H9 (cell line): ENCODE data around the gene LMCD1. TPM values are rescaled to one million over a fixed set of nuclear protein-coding genes. Genes with fewer than 3 reads are reported as not detected.
A peak's percentile ranks its signal among the peaks of the same experiment; 100 is the strongest.

Experiments used
- DNase-seq: peaks from one replicate; pipeline ENCODE4 v3.0.0-alpha.2; 2017
- H2AFZ ChIP-seq: one replicate; pipeline ENCODE4 v1.6.1; 2013; ENCODE audit warnings: mild to moderate bottlenecking, low read length, control low read depth, moderate library complexity
- H2AK5ac ChIP-seq: 2 replicates; pipeline ENCODE4 v1.6.1; 2013; ENCODE audit warnings: low read length, control low read depth, mixed read lengths; ENCODE audit not compliant: insufficient read length
- H2BK120ac ChIP-seq: one replicate; pipeline ENCODE4 v1.6.1; 2013; ENCODE audit warnings: low read depth, mild to moderate bottlenecking, low read length, control low read depth, inconsistent platforms; ENCODE audit not compliant: poor library complexity, severe bottlenecking
- H2BK12ac ChIP-seq: 2 replicates; pipeline ENCODE4 v1.6.1; 2013; ENCODE audit warnings: low read length, control low read depth, mixed read lengths, low read depth; ENCODE audit not compliant: insufficient read length
- H2BK15ac ChIP-seq: 2 replicates; pipeline ENCODE4 v1.6.1; 2013; ENCODE audit warnings: low read depth, low read length, control low read depth
- H2BK20ac ChIP-seq: one replicate; pipeline ENCODE4 v1.6.1; 2013; ENCODE audit warnings: low read depth, mild to moderate bottlenecking, low read length, control low read depth, inconsistent platforms; ENCODE audit not compliant: poor library complexity, severe bottlenecking
- H2BK5ac ChIP-seq: 2 replicates; pipeline ENCODE4 v1.6.1; 2013; ENCODE audit warnings: low read length, control low read depth, mixed read lengths; ENCODE audit not compliant: insufficient read length
- H3K14ac ChIP-seq: 2 replicates; pipeline ENCODE4 v1.6.1; 2013; ENCODE audit warnings: low read length, control low read depth; ENCODE audit not compliant: insufficient read depth
- H3K18ac ChIP-seq: 2 replicates; pipeline ENCODE4 v1.6.1; 2013; ENCODE audit warnings: low read depth, mild to moderate bottlenecking, mixed read lengths, low read length, control low read depth; ENCODE audit not compliant: insufficient read length
- H3K23ac ChIP-seq: 2 replicates; pipeline ENCODE4 v1.6.1; 2013; ENCODE audit warnings: low read length, control low read depth, mixed read lengths, low read depth; ENCODE audit not compliant: insufficient read length
- H3K23me2 ChIP-seq: 2 replicates; pipeline ENCODE4 v1.6.1; 2013; ENCODE audit warnings: low read depth, mild to moderate bottlenecking, mixed read lengths, low read length, control low read depth; ENCODE audit not compliant: insufficient read length, poor library complexity, severe bottlenecking
- H3K27ac ChIP-seq: 2 replicates; pipeline ENCODE4 v1.5.1; 2013; ENCODE audit warnings: low read length, control low read depth, mixed read lengths, low read depth; ENCODE audit not compliant: insufficient read length
- H3K27me3 ChIP-seq: 2 replicates; pipeline ENCODE4 v1.6.1; 2013; ENCODE audit warnings: low read length, control low read depth, inconsistent platforms; ENCODE audit not compliant: insufficient read depth
- H3K4ac ChIP-seq: 2 replicates; pipeline ENCODE4 v1.6.1; 2013; ENCODE audit warnings: low read depth, mild to moderate bottlenecking, control low read depth, inconsistent platforms, low read length, moderate library complexity
- H3K4me1 ChIP-seq: 2 replicates; pipeline ENCODE4 v1.6.1; 2013; ENCODE audit warnings: low read length, control low read depth, inconsistent platforms; ENCODE audit not compliant: insufficient read depth
- H3K4me2 ChIP-seq: 2 replicates; pipeline ENCODE4 v1.6.1; 2013; ENCODE audit warnings: low read length, control low read depth, mixed read lengths; ENCODE audit not compliant: insufficient read length, insufficient read depth
- H3K56ac ChIP-seq: 2 replicates; pipeline ENCODE4 v1.6.1; 2013; ENCODE audit warnings: low read depth, mild to moderate bottlenecking, mixed read lengths, low read length, control low read depth; ENCODE audit not compliant: insufficient read length
- H3K79me1 ChIP-seq: 2 replicates; pipeline ENCODE4 v1.6.1; 2013; ENCODE audit warnings: low read depth, mild to moderate bottlenecking, moderate library complexity, low read length, control low read depth, inconsistent platforms; ENCODE audit not compliant: insufficient read depth, poor library complexity, severe bottlenecking
- H3K79me2 ChIP-seq: 2 replicates; pipeline ENCODE4 v1.6.1; 2013; ENCODE audit warnings: low read length, control low read depth, inconsistent platforms; ENCODE audit not compliant: insufficient read depth
- H3K9ac ChIP-seq: 2 replicates; pipeline ENCODE4 v1.6.1; 2013; ENCODE audit warnings: low read length, control low read depth, mixed read lengths; ENCODE audit not compliant: insufficient read length; ENCODE audit errors: extremely low read depth
- H3K9me3 ChIP-seq: one replicate; pipeline ENCODE4 v1.6.1; 2013; ENCODE audit warnings: low read depth, low read length, inconsistent platforms; ENCODE audit not compliant: control insufficient read depth
- H3T11ph ChIP-seq: one replicate; pipeline ENCODE4 v1.6.1; 2013; ENCODE audit warnings: mild to moderate bottlenecking, low read length, control low read depth, inconsistent platforms
- H4K20me1 ChIP-seq: one replicate; pipeline ENCODE4 v1.6.1; 2013; ENCODE audit not compliant: control insufficient read depth, insufficient read length, insufficient read depth
- H4K5ac ChIP-seq: 2 replicates; pipeline ENCODE4 v1.6.1; 2013; ENCODE audit warnings: low read depth, mild to moderate bottlenecking, mixed read lengths, low read length, control low read depth; ENCODE audit not compliant: insufficient read length
- H4K8ac ChIP-seq: replicated peaks from 2 replicates; pipeline ENCODE4 v1.6.1; 2013; ENCODE audit warnings: low read length, control low read depth, mixed read lengths, low read depth; ENCODE audit not compliant: insufficient read length
- H4K91ac ChIP-seq: 2 replicates; pipeline ENCODE4 v1.6.1; 2013; ENCODE audit warnings: low read depth, mild to moderate bottlenecking, moderate library complexity, mixed read lengths, low read length, control low read depth; ENCODE audit not compliant: insufficient read length
- H3K27ac Mint-ChIP-seq, 3 experiments: 2 replicates in 2 of 3; 3 replicates in 1 of 3; pipeline ENCODE4 v1.8.0; 2020 to 2021; ENCODE audit warnings: mixed read lengths in 3 of 3, mild to moderate bottlenecking in 1 of 3, moderate library complexity in 1 of 3
- H3K27me3 Mint-ChIP-seq: 2 replicates; pipeline ENCODE4 v1.8.0; 2021; ENCODE audit warnings: low read depth, mild to moderate bottlenecking, moderate library complexity, mixed read lengths
- H3K36me3 Mint-ChIP-seq, 3 experiments: 2 replicates in 2 of 3; 3 replicates in 1 of 3; pipeline ENCODE4 v1.8.0; 2020 to 2021; ENCODE audit warnings: low read depth in 3 of 3, mixed read lengths in 3 of 3; ENCODE audit not compliant: insufficient read depth in 1 of 3
- H3K4me1 Mint-ChIP-seq, 2 experiments: 2 replicates each; pipeline ENCODE4 v1.8.0; 2020; ENCODE audit warnings: mixed read lengths in 2 of 2
- H3K4me3 Mint-ChIP-seq, 2 experiments: 2 replicates in 1 of 2; 3 replicates in 1 of 2; pipeline ENCODE4 v1.8.0; 2020 to 2021; ENCODE audit warnings: mild to moderate bottlenecking in 2 of 2, mixed read lengths in 2 of 2, moderate library complexity in 1 of 2
- H3K9me3 Mint-ChIP-seq, 2 experiments: 2 replicates in 1 of 2; 3 replicates in 1 of 2; pipeline ENCODE4 v1.8.0; 2020; ENCODE audit warnings: mild to moderate bottlenecking in 2 of 2, mixed read lengths in 2 of 2, moderate library complexity in 1 of 2
- WGBS: extraction: QIAGEN DNeasy Blood & Tissue Kit; methylation state at CpG from one replicate; pipeline ENCODE4 v1.1.7; 2013; ENCODE audit warnings: missing lambda C conversion rate, low lambda C conversion rate, mixed read lengths; ENCODE audit not compliant: insufficient read length; ENCODE audit errors: extremely low coverage; 5-methylcytosine and 5-hydroxymethylcytosine counted together
- total RNA-seq: library from RNA; stranded (reverse); gene quantifications from 2 replicates; pipeline ENCODE4 v1.2.1, GENCODE V29; 2021
- TF ChIP-seq, protein P1 (sequence below): fragments of 200-600 bp; sonication (generic); conservative IDR thresholded peaks from 3 replicates; pipeline ENCODE4 v1.8.0; 2021; ENCODE audit warnings: antibody characterized with exemption, mild to moderate bottlenecking

Gene LMCD1
- total RNA-seq, 1 experiment from 2014 or later = 19.2 TPM

DNA sequence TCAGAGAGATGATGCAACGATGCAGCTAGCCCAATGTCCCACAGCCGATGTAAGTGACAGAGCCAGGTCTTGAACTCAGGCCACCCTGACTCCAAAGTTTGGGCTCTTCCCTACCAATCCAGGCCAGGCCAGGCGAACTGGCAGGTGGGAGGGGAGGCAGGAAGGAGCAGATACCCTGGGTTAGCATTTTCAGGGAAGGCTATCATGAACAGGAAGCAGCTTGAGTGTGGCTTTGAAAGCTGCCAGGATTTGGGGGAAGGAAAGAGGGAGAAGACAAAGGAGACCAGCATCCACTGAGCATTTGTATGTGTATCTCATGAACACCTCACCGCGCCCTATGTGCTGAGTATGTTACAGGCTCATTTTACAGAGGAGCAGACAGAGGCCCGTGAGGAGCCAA lies 38.8 kb downstream of the LMCD1 start:
- Histone ChIP-seq H2BK15ac (no peak overlapping the region), H3K27me3 (no peaks in the 10 kb centered on the region), H3K23ac (no peak overlapping the region), H2AK5ac (no peak overlapping the region), H3K14ac (no peak overlapping the region), H4K20me1 (no peaks in the 10 kb centered on the region), H2BK20ac (no peak overlapping the region), H4K8ac (no peak overlapping the region), H3K79me1 (no peaks in the 10 kb centered on the region), H3K9ac (no peak overlapping the region), H3K23me2 (no peaks in the 10 kb centered on the region), H3K56ac (no peak overlapping the region), H3K18ac (no peak overlapping the region), H3K4ac (no peak overlapping the region), H3K79me2 (no peaks in the 10 kb centered on the region), H3K4me2 (no peak overlapping the region), H4K91ac (no peak overlapping the region), H2BK120ac (no peak overlapping the region), H2BK5ac (no peak overlapping the region), H3T11ph (no peak overlapping the region), H2AFZ (no peak overlapping the region), H3K9me3 (no peaks in the 10 kb centered on the region), H4K5ac (no peak overlapping the region), H3K4me1 (peaks cover 6% of the 10 kb centered on the region; the same call in 1 of the 2 replicates), H2BK12ac (no peak overlapping the region), H3K27ac (no peak overlapping the region)
- Mint-ChIP-seq H3K27me3 (no peaks in the 10 kb centered on the region), H3K27ac (peak overlapping the region in 2 of 3 experiments; percentile 39 to 85; a peak in 4 of 7 replicates), H3K4me3 (no peak overlapping the region), H3K36me3 (peaks cover 17 to 36% (median 30%) of the 10 kb centered on the region in 3 experiments; a peak in 6 of 7 replicates), H3K4me1 (peaks cover 14 to 17% of the 10 kb centered on the region in 2 experiments), H3K9me3 (no peaks in the 10 kb centered on the region; a peak in 1 of 5 replicates)
- WGBS = no CpG with 5 or more reads among the region's 6 CpGs
- no peak for DNase-seq
- TF ChIP-seq, protein P1, sequence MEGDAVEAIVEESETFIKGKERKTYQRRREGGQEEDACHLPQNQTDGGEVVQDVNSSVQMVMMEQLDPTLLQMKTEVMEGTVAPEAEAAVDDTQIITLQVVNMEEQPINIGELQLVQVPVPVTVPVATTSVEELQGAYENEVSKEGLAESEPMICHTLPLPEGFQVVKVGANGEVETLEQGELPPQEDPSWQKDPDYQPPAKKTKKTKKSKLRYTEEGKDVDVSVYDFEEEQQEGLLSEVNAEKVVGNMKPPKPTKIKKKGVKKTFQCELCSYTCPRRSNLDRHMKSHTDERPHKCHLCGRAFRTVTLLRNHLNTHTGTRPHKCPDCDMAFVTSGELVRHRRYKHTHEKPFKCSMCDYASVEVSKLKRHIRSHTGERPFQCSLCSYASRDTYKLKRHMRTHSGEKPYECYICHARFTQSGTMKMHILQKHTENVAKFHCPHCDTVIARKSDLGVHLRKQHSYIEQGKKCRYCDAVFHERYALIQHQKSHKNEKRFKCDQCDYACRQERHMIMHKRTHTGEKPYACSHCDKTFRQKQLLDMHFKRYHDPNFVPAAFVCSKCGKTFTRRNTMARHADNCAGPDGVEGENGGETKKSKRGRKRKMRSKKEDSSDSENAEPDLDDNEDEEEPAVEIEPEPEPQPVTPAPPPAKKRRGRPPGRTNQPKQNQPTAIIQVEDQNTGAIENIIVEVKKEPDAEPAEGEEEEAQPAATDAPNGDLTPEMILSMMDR = no peak
